GM18867 (cell line): ENCODE results near the gene OAS1.

ENCODE experiments used
- ATAC-seq: cut with Tn5 transposase; IDR thresholded peaks from one replicate; pipeline ENCODE4 v1.9.1; 2021; ENCODE audit warnings: mild to moderate bottlenecking, moderate library complexity; ENCODE audit not compliant: unreplicated experiment

Gene OAS1

GRCh38 chr12:112906712-112907414 is at the start of gene OAS1:
Gene OAS1, plus strand, starts transcription at chr12:112906962. Its CDS starts 78 bp downstream, at chr12:112907040.
- ATAC-seq, result peak; percentile 68

- no peak for ATAC-seq
These were observed 47.5 kb upstream of the OAS1 start for GRCh38 chr12:112859291-112859690.

GRCh38 chr12:112860181-112860580 is 46.6 kb upstream of the OAS1 start:
- no peak for ATAC-seq

GRCh38 chr12:112861284-112861683 is 45.5 kb upstream of the OAS1 start:
- no peak for ATAC-seq

GRCh38 chr12:112862636-112863290 is 44.0 kb upstream of the OAS1 start:
- no peak for ATAC-seq

- no peak for ATAC-seq
These were observed 38.2 kb upstream of the OAS1 start for GRCh38 chr12:112868459-112869041.

GRCh38 chr12:112869091-112869490 is 37.7 kb upstream of the OAS1 start:
- no peak for ATAC-seq

GRCh38 chr12:112869778-112870177 is 37.0 kb upstream of the OAS1 start:
- no peak for ATAC-seq

GRCh38 chr12:112870267-112870980 is 36.3 kb upstream of the OAS1 start:
- no peak for ATAC-seq

GRCh38 chr12:112875608-112876007 is 31.2 kb upstream of the OAS1 start:
- no peak for ATAC-seq

GRCh38 chr12:112876506-112876905 is 30.3 kb upstream of the OAS1 start:
- no peak for ATAC-seq

- no peak for ATAC-seq
These were observed 29.8 kb upstream of the OAS1 start for GRCh38 chr12:112877006-112877405.

GRCh38 chr12:112878488-112878887 is 28.3 kb upstream of the OAS1 start:
- no peak for ATAC-seq

GRCh38 chr12:112879191-112879705 is 27.5 kb upstream of the OAS1 start:
- ATAC-seq, result no peak

GRCh38 chr12:112881602-112882001 is 25.2 kb upstream of the OAS1 start:
- no peak for ATAC-seq

GRCh38 chr12:112885236-112885635 is 21.5 kb upstream of the OAS1 start:
- ATAC-seq, result no peak

GRCh38 chr12:112887550-112887949 is 19.2 kb upstream of the OAS1 start:
- ATAC-seq, result no peak

GRCh38 chr12:112891093-112892024 is 15.4 kb upstream of the OAS1 start:
- no peak for ATAC-seq

- no peak for ATAC-seq
These were observed 13.9 kb upstream of the OAS1 start for GRCh38 chr12:112892856-112893255.

- peak; percentile 62 for ATAC-seq
These were observed 12.6 kb upstream of the OAS1 start for GRCh38 chr12:112894128-112894527.
